HEK293T (cell line): ENCODE measurements around the gene CACNA1F.

ENCODE experiments used
- ARNT ChIP-seq: fragments of 450-650 bp; IDR thresholded peaks from 2 replicates; pipeline ENCODE4 v1.6.1; 2017; ENCODE audit warnings: mild to moderate bottlenecking
- FOXA1 ChIP-seq: fragments of 450-650 bp; IDR thresholded peaks from 2 replicates; pipeline ENCODE4 v1.6.1; 2016; ENCODE audit warnings: mild to moderate bottlenecking

- no peak for TF ChIP-seq ARNT
- no peak for TF ChIP-seq FOXA1
Observed at GRCh38 chrX:49177873-49178480, 55.2 kb downstream of the CACNA1F start.
